ENCODE measurements around the gene UST.
A peak's percentile ranks its signal among the peaks of the same experiment; 100 is the strongest.
"Not testable (repeated sequence)": the region's sequence is repeated elsewhere in the genome, so short reads cannot be mapped to it uniquely, and the experiment has no call there.

The UST gene

GRCh38 chr6:149102324-149102723, 355.5 kb downstream of the UST start:
- no peak overlapping the region for H3K4me3 ChIP-seq (ENCODE audit: low read length in 2 of 2)
- no peak overlapping the region for H3K27ac ChIP-seq (replicated peaks; ENCODE audit: low read length)
- no peak overlapping the region for H2BK12ac ChIP-seq (ENCODE audit: low read length)
- H3K4me2 ChIP-seq (ENCODE audit: insufficient read depth, low read length, poor library complexity, severe bottlenecking): no peak overlapping the region
- H3K9ac ChIP-seq (ENCODE audit: low read depth, low read length, poor library complexity): no peak overlapping the region
- no peak overlapping the region for H2AK5ac ChIP-seq (ENCODE audit: low read depth, low read length)
- no peaks in the 10 kb centered on the region for H3K27me3 ChIP-seq (ENCODE audit: control insufficient read depth in 3 of 3, insufficient read depth in 3 of 3, low read depth in 1 of 3, low read length in 3 of 3)
- no peaks in the 10 kb centered on the region for H3K79me1 ChIP-seq (ENCODE audit: low read depth, low read length)
- no peak overlapping the region for H2AFZ ChIP-seq (ENCODE audit: low read length)
- H3K36me3 ChIP-seq (replicated peaks in 1 of 2; ENCODE audit: control insufficient read depth in 2 of 2, insufficient read depth in 2 of 2, low read length in 2 of 2): no peaks in the 10 kb centered on the region
- H3K4ac ChIP-seq (ENCODE audit: low read length): no peak overlapping the region
- no peak overlapping the region for H4K91ac ChIP-seq (ENCODE audit: low read depth, low read length, poor library complexity)
- H2BK15ac ChIP-seq (ENCODE audit: low read length): no peak overlapping the region
- H3K9me3 ChIP-seq (replicated peaks in 1 of 2; ENCODE audit: control insufficient read depth in 2 of 2, insufficient read depth in 1 of 2, low read depth in 1 of 2, low read length in 2 of 2): peaks cover 0 to 11% of the 10 kb centered on the region in 2 donors
- DNase-seq (ENCODE audit: low spot score): no peak
- H2BK120ac ChIP-seq (ENCODE audit: low read depth, low read length): no peak overlapping the region
- H3K4me1 ChIP-seq (ENCODE audit: control insufficient read depth in 2 of 2, insufficient read depth in 1 of 2, low read depth in 1 of 2, low read length in 2 of 2): peaks cover 0 to under 1% of the 10 kb centered on the region in 2 donors
- no peak overlapping the region for H3K18ac ChIP-seq (ENCODE audit: low read length)
- H3K14ac ChIP-seq (ENCODE audit: low read length): no peak overlapping the region
- H4K8ac ChIP-seq (ENCODE audit: low read depth, low read length): no peak overlapping the region
- H3K23ac ChIP-seq (ENCODE audit: low read depth, low read length, poor library complexity): no peak overlapping the region
- H2BK5ac ChIP-seq (ENCODE audit: low read length): no peak overlapping the region

- not testable (repeated sequence) for H3K27ac ChIP-seq (replicated peaks; ENCODE audit: low read length); H4K8ac ChIP-seq (ENCODE audit: low read depth, low read length); H2AFZ ChIP-seq (ENCODE audit: low read length); H3K4me3 ChIP-seq (ENCODE audit: low read length in 2 of 2); H2BK120ac ChIP-seq (ENCODE audit: low read depth, low read length); H2AK5ac ChIP-seq (ENCODE audit: low read depth, low read length); H3K9ac ChIP-seq (ENCODE audit: low read depth, low read length, poor library complexity); H3K14ac ChIP-seq (ENCODE audit: low read length); H3K27me3 ChIP-seq (ENCODE audit: control insufficient read depth in 3 of 3, insufficient read depth in 3 of 3, low read depth in 1 of 3, low read length in 3 of 3); H3K36me3 ChIP-seq (replicated peaks in 1 of 2; ENCODE audit: control insufficient read depth in 2 of 2, insufficient read depth in 2 of 2, low read length in 2 of 2); H2BK5ac ChIP-seq (ENCODE audit: low read length); H3K18ac ChIP-seq (ENCODE audit: low read length); H3K9me3 ChIP-seq (replicated peaks in 1 of 2; ENCODE audit: control insufficient read depth in 2 of 2, insufficient read depth in 1 of 2, low read depth in 1 of 2, low read length in 2 of 2); H3K4me2 ChIP-seq (ENCODE audit: insufficient read depth, low read length, poor library complexity, severe bottlenecking); H2BK12ac ChIP-seq (ENCODE audit: low read length); H4K91ac ChIP-seq (ENCODE audit: low read depth, low read length, poor library complexity); H3K23ac ChIP-seq (ENCODE audit: low read depth, low read length, poor library complexity); H3K4ac ChIP-seq (ENCODE audit: low read length); H3K79me1 ChIP-seq (ENCODE audit: low read depth, low read length); DNase-seq (ENCODE audit: low spot score); H2BK15ac ChIP-seq (ENCODE audit: low read length)
- peaks cover 0 to 13% of the 10 kb centered on the region in 2 donors for H3K4me1 ChIP-seq (ENCODE audit: control insufficient read depth in 2 of 2, insufficient read depth in 1 of 2, low read depth in 1 of 2, low read length in 2 of 2)
- no CpG with 5 or more reads among the region's 3 CpGs for WGBS, 2 donors (ENCODE audit: extremely low coverage in 2 of 2, insufficient read length in 2 of 2, insufficient replicate concordance in 1 of 2)
Measured at GRCh38 chr6:149103950-149104349, 357.1 kb downstream of the UST start.

- no peak overlapping the region for H2BK12ac ChIP-seq (ENCODE audit: low read length)
- no peak overlapping the region for H3K23ac ChIP-seq (ENCODE audit: low read depth, low read length, poor library complexity)
- no peaks in the 10 kb centered on the region for H3K9me3 ChIP-seq (replicated peaks in 1 of 2; ENCODE audit: control insufficient read depth in 2 of 2, insufficient read depth in 1 of 2, low read depth in 1 of 2, low read length in 2 of 2)
- no peak overlapping the region for H3K9ac ChIP-seq (ENCODE audit: low read depth, low read length, poor library complexity)
- no peak overlapping the region for H2BK5ac ChIP-seq (ENCODE audit: low read length)
- H3K36me3 ChIP-seq (replicated peaks in 1 of 2; ENCODE audit: control insufficient read depth in 2 of 2, insufficient read depth in 2 of 2, low read length in 2 of 2): no peaks in the 10 kb centered on the region
- no peak overlapping the region for H3K4ac ChIP-seq (ENCODE audit: low read length)
- no peak overlapping the region for H3K4me2 ChIP-seq (ENCODE audit: insufficient read depth, low read length, poor library complexity, severe bottlenecking)
- H4K8ac ChIP-seq (ENCODE audit: low read depth, low read length): no peak overlapping the region
- no peak overlapping the region for H2AK5ac ChIP-seq (ENCODE audit: low read depth, low read length)
- H4K91ac ChIP-seq (ENCODE audit: low read depth, low read length, poor library complexity): no peak overlapping the region
- no peak for DNase-seq (ENCODE audit: low spot score)
- no peaks in the 10 kb centered on the region for H3K79me1 ChIP-seq (ENCODE audit: low read depth, low read length)
- H2BK15ac ChIP-seq (ENCODE audit: low read length): no peak overlapping the region
- peak overlapping the region; percentile 83 for H2AFZ ChIP-seq (ENCODE audit: low read length)
- H3K14ac ChIP-seq (ENCODE audit: low read length): no peak overlapping the region
- H3K27ac ChIP-seq (replicated peaks; ENCODE audit: low read length): no peak overlapping the region
- H3K27me3 ChIP-seq (ENCODE audit: control insufficient read depth in 3 of 3, insufficient read depth in 3 of 3, low read depth in 1 of 3, low read length in 3 of 3): no peaks in the 10 kb centered on the region
- peaks cover 0 to 13% of the 10 kb centered on the region in 2 donors for H3K4me1 ChIP-seq (ENCODE audit: control insufficient read depth in 2 of 2, insufficient read depth in 1 of 2, low read depth in 1 of 2, low read length in 2 of 2)
- WGBS, 2 donors (ENCODE audit: extremely low coverage in 2 of 2, insufficient read length in 2 of 2, insufficient replicate concordance in 1 of 2): no CpG with 5 or more reads among the region's 5 CpGs
- H3K4me3 ChIP-seq (ENCODE audit: low read length in 2 of 2): no peak overlapping the region
- H2BK120ac ChIP-seq (ENCODE audit: low read depth, low read length): no peak overlapping the region
- H3K18ac ChIP-seq (ENCODE audit: low read length): no peak overlapping the region
Measured at GRCh38 chr6:149107520-149107919, 360.7 kb downstream of the UST start.

- Histone ChIP-seq H3K18ac (ENCODE audit: low read length) (peak overlapping the region; percentile 76), H3K79me1 (ENCODE audit: low read depth, low read length) (no peaks in the 10 kb centered on the region), H3K36me3 (replicated peaks in 1 of 2; ENCODE audit: control insufficient read depth in 2 of 2, insufficient read depth in 2 of 2, low read length in 2 of 2) (no peaks in the 10 kb centered on the region), H3K9me3 (replicated peaks in 1 of 2; ENCODE audit: control insufficient read depth in 2 of 2, insufficient read depth in 1 of 2, low read depth in 1 of 2, low read length in 2 of 2) (peaks cover 0 to 5% of the 10 kb centered on the region in 2 donors), H2BK120ac (ENCODE audit: low read depth, low read length) (no peak overlapping the region), H4K8ac (ENCODE audit: low read depth, low read length) (no peak overlapping the region), H2AFZ (ENCODE audit: low read length) (peak overlapping the region; percentile 83), H3K27me3 (ENCODE audit: control insufficient read depth in 3 of 3, insufficient read depth in 3 of 3, low read depth in 1 of 3, low read length in 3 of 3) (no peaks in the 10 kb centered on the region), H3K23ac (ENCODE audit: low read depth, low read length, poor library complexity) (no peak overlapping the region), H3K27ac (replicated peaks; ENCODE audit: low read length) (no peak overlapping the region), H4K91ac (ENCODE audit: low read depth, low read length, poor library complexity) (no peak overlapping the region), H3K9ac (ENCODE audit: low read depth, low read length, poor library complexity) (no peak overlapping the region), H2BK15ac (ENCODE audit: low read length) (no peak overlapping the region), H3K4ac (ENCODE audit: low read length) (no peak overlapping the region), H2BK12ac (ENCODE audit: low read length) (no peak overlapping the region), H3K4me2 (ENCODE audit: insufficient read depth, low read length, poor library complexity, severe bottlenecking) (no peak overlapping the region), H2AK5ac (ENCODE audit: low read depth, low read length) (no peak overlapping the region), H2BK5ac (ENCODE audit: low read length) (no peak overlapping the region), H3K14ac (ENCODE audit: low read length) (no peak overlapping the region), H3K4me1 (ENCODE audit: control insufficient read depth in 2 of 2, insufficient read depth in 1 of 2, low read depth in 1 of 2, low read length in 2 of 2) (peaks cover 0 to 13% of the 10 kb centered on the region in 2 donors), H3K4me3 (ENCODE audit: low read length in 2 of 2) (no peak overlapping the region)
- no peak for DNase-seq (ENCODE audit: low spot score)
- no CpG with 5 or more reads among the region's 5 CpGs for WGBS, 2 donors (ENCODE audit: extremely low coverage in 2 of 2, insufficient read length in 2 of 2, insufficient replicate concordance in 1 of 2)
Measured at GRCh38 chr6:149108038-149108748, 361.4 kb downstream of the UST start.
